Left kidney (tissue), 8 donors: Measurements from ENCODE around the gene CHM. TPM values are rescaled to one million over a fixed set of nuclear protein-coding genes. Genes with fewer than 3 reads are reported as not detected.
"Not testable (repeated sequence)": the region's sequence is repeated elsewhere in the genome, so short reads cannot be mapped to it uniquely, and the experiment has no call there.

Experiments
- DNase-seq: peaks from one replicate; pipeline ENCODE4 v3.0.0-alpha.2; 2013
- long read RNA-seq, 8 donors: transcript quantifications; one replicate each; lab custom pipeline, GENCODE V29; 2026
- polyA plus RNA-seq: library from polyadenylated mRNA; unstranded; fragments of 120-200 nt; gene quantifications from one replicate; pipeline ENCODE4 v1.2.1, GENCODE V29; 2013; ENCODE audit not compliant: insufficient read length

CHM gene, protein sequence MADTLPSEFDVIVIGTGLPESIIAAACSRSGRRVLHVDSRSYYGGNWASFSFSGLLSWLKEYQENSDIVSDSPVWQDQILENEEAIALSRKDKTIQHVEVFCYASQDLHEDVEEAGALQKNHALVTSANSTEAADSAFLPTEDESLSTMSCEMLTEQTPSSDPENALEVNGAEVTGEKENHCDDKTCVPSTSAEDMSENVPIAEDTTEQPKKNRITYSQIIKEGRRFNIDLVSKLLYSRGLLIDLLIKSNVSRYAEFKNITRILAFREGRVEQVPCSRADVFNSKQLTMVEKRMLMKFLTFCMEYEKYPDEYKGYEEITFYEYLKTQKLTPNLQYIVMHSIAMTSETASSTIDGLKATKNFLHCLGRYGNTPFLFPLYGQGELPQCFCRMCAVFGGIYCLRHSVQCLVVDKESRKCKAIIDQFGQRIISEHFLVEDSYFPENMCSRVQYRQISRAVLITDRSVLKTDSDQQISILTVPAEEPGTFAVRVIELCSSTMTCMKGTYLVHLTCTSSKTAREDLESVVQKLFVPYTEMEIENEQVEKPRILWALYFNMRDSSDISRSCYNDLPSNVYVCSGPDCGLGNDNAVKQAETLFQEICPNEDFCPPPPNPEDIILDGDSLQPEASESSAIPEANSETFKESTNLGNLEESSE
- polyA plus RNA-seq, result 34.7 TPM
- long read RNA-seq, donor 1, full-length matches to known transcripts, result 2 of 2 reads
- long read RNA-seq, donor 1, partial matches to known transcripts, result 0 of 2 reads
- long read RNA-seq, donor 1, other reads (novel, unspliced or antisense), result 0 of 2 reads
- long read RNA-seq, donor 2, full-length matches to known transcripts, result 2 of 2 reads
- long read RNA-seq, donor 2, partial matches to known transcripts, result 0 of 2 reads
- long read RNA-seq, donor 2, other reads (novel, unspliced or antisense), result 0 of 2 reads
- long read RNA-seq, donor 3, partial matches to known transcripts, result 11 of 11 reads
- long read RNA-seq, donor 3, other reads (novel, unspliced or antisense), result 0 of 11 reads
- long read RNA-seq, donor 4, result 0 reads
- long read RNA-seq, donor 5, full-length matches to known transcripts, result 3 of 3 reads
- long read RNA-seq, donor 5, partial matches to known transcripts, result 0 of 3 reads
- long read RNA-seq, donor 5, other reads (novel, unspliced or antisense), result 0 of 3 reads
- long read RNA-seq, donor 6, full-length matches to known transcripts, result 1 of 1 reads
- long read RNA-seq, donor 6, partial matches to known transcripts, result 0 of 1 reads
- long read RNA-seq, donor 6, other reads (novel, unspliced or antisense), result 0 of 1 reads
- long read RNA-seq, donor 7, full-length matches to known transcripts, result 3 of 3 reads
- long read RNA-seq, donor 7, partial matches to known transcripts, result 0 of 3 reads
- long read RNA-seq, donor 7, other reads (novel, unspliced or antisense), result 0 of 3 reads
- long read RNA-seq, donor 8, full-length matches to known transcripts, result 3 of 3 reads
- long read RNA-seq, donor 8, partial matches to known transcripts, result 0 of 3 reads
- long read RNA-seq, donor 8, other reads (novel, unspliced or antisense), result 0 of 3 reads

DNA sequence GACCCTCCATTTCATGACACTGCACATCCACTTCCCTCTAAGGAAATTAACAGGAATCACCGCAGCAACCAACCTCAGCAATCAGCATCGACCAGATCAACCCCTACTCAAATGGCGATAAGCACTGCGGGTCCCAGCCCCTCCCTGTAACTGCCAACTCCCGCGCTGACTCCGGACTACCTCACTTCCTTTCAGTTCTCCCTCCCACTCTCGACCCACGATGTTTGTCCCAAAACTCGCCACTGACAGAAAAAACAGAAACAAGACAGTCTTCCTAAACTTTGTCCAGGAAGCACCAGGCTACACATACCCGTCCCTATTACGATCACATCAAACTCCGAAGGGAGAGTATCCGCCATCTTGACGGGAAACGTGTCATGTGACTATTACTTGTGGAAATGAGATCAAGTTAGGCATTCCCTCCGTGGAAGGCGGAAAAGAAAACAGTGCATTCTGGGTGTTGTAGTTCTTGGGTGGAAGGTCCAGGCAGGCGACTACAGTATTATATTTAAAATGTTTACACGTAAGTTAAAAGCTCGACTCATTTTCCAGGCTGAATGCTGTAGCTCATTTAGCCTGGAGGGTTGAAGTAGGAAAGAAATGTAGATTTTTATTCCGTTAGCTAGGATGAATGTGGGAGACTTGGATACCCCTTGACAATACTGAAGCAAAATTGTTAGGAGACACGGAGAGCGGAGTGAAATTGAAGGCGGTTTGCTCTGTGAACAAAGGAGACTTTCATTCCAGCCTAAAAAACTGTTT is at the start of gene CHM:
CHM (minus strand) TSS at position 385 of the 762 bp plus-strand sequence; CDS start at position 359, 26 bp downstream.
- DNase-seq, result peak; percentile 83

DNA sequence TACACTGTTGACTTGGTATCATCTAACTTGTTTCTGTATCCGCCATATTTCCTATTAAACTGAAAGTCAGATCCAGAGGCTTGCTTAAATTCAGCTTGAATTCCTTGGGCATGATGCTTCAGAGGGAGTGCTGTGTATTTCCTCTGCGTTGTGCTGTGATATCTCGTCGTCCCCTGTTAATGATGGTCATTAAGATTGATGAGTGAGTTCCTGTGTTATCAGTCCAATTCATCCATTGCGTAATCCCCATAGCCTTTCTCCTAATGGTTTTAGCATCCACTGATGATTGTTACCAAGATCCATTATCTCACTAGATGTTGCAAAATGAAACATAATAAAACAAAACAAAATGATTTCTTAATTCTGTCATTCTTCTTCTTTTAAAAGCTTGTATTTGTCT is 31.3 kb upstream of the CHM start:
- no peak for DNase-seq

DNA sequence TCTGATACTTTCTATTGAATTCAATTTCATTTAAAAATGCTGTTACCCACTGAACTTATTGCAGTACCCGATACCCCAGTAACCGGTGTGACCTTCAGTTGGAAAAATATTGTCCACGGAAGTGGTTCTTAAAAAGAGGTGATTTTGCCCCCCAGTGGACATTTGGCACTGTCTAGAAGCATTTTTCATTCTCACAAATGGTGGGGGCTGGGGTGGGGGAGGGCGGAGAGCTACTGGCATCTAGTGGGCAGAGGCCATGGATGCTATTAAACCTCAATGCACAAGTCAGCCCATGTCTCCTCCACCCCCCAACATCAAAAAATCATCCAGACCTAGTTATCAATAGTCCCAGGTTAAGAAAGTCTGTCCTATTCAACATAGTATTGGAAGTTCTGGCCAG is 19.6 kb upstream of the CHM start:
- no peak for DNase-seq

DNA sequence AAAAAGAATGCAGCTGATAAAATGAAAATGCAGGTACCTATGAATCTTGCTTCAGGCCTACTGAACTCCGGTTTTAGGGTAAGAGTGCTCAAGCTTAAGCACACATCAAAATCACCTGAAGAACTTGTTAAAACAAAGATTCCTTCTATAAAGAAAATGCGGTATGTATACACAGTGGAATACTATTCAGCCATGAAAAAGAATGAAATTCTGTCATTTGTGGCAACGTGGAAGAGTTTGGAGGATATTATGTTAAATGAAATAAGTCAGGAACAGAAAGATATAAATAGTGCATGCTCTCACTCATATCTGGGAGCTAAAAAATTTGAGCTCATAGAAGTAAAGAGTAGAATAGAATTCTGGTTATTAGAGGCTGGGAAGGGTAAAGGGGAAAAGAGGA is 14.0 kb upstream of the CHM start:
- no peak for DNase-seq

DNA sequence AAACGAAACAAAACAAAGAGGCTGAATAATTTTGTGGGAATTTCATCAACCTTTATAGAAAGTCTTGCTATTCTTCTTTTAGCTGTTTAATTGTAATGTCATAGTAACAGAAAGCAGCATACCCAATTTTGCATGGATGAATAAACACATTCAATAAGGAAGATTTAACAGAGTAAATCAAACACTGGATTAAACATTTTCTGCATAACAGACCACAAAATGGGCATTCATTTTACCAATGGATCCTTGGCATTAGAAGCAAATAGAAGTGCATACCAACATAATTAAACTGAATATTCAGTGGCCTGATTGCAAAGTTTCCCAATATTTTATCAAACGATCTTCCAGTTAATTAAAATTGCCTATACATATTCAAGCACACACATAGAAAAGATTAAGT is 4.4 kb upstream of the CHM start:
- DNase-seq, result no peak

DNA sequence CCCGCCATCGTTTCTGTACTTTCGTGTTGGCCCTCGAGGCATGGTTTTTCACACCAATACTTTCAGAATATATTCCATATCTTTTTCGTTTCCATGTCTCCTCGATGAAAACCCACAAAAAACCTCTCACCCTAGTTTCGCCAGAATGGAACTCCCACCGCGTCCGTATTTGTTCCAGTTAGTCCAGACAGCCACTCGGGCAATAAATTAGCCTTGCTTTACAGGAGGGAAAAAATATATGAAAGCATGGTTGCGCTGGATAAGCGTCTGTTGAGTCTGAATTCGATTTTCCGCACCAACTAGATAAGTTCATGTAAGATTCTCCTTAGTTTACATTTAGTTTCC is 550 bp upstream of the CHM start:
- peak; percentile 27 for DNase-seq

DNA sequence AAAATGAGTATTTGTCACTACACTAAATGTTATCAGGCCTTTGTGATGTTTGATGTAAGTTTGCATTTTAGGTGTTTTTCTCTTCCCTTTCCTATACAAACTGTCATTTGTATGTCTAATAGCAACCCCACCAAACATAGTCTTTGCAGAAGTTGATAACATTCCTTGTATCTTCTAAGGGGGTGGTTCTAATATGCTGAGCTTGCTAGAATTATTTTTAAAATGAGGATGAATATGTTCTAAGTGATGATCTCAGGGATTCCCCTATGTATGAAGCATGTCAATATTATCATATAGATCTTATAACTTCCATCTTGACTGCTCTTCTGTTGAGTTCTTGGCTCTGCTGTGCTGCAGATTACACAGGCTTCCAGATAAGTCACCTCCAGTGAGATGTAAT is 3.1 kb downstream of the CHM start:
- DNase-seq, result no peak

DNA sequence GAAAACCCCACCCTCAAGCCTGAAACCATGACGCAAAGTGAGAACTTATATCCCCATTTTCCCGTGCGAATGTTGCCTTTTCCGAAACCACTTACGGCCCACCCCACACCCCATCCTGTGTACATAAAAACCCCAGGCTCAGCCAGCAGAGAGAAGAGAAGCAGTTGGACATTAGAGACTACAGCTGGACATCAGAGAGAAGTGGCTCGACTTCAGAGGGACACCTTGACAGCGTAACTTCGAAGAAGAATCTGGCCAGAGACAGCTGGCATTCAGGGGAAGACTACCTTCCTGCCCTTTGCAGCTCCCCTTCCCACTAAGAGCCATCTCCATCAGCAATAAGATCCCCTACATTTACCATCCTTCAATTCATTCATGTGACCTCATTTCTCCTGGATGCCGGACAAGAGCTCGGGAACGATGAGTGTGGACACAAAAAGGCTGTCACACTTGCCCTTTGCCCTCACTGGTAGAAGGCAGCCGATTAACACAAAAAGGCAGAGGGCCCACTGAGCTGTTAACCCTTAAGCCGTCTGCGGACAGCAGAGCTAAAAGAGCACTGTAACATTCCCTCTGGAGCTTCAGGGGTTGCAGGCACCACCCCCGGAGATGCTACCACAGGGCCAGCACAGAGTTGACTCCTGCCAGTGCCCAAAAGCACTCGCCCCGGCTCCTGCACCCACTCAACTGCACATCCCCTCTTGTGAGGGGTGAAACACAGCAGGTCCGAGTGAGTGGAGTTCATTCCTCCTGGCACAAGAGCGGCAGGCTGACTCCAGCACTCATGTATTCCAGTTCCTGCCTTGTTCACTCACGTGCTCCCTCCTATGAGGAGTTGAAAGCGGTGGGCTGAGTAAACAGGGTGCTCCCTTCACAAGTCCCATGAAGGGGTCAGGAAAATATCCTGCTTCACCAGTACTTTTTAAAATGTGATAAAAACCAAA is 7.5 kb downstream of the CHM start:
- DNase-seq, result no peak

DNA sequence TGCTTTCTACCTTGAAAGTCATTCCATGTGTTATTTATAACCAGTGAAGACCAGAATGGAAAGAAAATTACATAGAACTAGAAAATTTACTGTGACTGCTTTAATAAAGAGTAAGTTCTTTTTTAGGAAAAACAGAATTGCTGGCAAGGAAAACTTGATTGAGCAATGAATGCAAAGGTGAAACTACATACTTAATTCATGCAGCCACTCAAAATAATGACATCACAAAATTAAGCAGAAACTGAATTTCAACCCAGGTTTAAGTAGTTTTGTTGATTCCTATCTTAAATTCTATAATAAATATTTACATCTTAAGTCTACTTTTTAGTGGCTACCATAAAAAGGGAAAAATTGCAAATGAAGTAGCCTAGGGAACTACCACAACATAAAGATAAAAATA is 14.0 kb downstream of the CHM start:
- no peak for DNase-seq

DNA sequence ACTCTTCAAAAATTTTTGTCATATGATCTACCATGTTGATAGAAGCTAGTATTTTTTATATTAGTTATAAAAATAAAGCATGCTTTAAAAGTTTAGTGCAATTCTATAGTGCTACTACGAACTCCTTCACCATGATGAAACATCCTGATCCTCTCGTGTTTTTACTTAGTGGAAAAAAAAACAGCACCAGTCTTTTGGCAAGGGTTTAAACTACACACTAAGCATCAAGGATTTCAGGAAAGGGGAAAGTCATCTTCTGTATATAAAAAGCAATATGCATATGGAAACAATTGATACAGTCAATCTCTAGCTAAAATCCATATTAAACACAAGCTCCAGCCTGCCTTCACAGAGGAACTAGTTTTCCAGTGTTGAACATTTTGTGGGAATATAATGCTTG is 18.7 kb downstream of the CHM start:
- DNase-seq, result no peak

DNA sequence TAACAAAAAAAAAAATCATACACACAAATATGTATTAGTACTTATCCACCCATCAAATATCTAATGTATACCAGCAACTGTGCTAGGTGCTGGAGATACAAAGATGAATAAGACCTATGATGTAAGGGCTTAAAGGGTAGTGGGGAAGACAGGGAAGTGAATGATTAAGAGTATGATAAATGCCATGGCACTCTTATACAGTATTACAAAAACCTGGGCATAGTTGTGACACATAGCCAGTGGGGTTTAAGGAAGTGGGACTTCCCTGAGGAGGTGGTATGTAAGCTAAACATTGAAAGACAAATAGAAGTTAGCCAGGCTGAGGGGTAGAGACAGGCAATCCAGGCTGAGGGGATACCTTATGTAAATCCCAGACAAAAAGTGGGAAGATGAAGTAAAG is 23.5 kb downstream of the CHM start:
- no peak for DNase-seq

DNA sequence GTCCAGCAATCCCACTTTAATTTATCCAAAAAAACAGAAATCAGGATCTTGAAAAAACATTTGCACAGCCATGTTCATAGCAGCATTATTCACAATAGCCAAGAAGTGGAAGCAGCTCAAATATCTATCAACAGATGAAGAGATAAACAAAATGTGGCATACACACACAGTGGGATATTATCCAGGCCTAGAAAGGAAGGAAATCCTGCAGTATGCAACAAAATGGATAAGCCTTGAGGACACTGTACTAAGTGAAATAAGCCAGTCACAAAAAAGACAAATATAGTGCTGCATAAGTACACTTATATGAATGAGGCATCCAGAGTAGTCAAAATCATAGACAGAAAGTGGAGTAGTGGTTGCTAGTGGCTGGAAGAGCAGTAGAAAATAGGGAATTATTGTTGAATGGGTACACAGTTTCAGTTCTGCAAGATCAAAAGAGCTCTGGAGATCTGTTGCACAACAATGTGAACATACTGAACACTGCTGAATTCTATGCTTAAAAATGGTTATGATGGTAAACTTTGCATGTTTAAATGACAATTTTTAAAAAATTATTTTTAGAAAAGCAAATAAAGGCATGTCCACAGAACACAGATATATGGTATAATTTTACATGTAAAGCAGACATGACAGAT is 25.6 kb downstream of the CHM start:
- DNase-seq, result no peak

DNA sequence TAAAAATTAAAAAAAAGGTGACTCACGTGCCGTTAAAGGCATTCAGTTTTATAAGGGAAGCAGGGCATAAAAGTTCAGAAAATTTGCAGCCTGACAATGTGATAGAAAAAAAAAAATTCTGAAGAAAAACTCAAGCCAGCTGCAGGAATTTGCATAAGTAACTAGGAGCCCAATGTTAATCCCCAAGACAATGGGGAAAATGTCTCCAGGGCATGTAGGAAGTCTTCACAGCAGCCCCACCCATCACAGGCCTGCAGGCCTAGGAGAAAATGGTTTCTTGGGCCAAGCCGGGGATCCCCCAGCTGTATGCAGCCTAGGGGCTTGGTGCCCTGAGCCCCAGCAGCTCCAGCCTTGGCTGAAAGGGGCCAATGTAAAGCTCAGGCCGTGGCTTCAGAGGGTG is 31.2 kb downstream of the CHM start:
- DNase-seq, result no peak

DNA sequence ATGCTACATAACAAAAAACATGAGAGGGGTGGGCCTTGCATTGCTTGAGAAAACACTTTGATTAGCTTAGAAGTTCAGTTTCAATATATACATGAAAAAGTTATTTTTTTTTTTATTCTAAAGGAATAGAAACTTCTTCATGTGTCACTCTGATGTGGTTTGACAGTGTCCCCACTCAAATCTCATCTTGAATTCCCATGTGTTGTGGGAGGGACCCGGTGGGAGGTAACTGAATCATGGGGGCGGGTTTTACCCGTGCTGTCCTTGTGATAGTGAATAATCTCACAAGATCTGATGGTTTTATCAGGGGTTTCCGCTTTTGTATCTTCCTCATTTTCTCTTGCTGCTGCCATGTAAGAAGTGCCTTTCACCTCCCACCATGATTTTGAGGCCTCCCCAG is 32.4 kb downstream of the CHM start:
- not testable (repeated sequence) for DNase-seq

DNA sequence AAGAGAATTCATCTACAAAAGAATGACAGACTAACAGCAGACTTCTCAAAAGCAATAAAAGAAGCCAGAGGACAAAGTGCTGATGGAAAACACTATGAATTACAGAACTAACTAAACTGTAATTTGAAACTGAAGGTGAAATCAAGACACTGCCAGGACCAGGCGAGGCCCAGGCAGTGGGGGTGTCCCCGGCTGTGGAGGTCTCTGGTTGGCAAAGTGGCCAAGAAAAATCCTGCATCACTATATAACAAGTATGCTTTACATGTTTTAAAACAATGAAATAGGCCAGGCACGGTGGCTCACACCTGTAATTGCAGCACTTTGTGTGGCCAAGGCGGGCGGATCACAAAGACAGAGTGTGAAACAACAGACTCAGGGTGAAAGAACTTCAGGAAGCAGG is 32.9 kb downstream of the CHM start:
- no peak for DNase-seq

DNA sequence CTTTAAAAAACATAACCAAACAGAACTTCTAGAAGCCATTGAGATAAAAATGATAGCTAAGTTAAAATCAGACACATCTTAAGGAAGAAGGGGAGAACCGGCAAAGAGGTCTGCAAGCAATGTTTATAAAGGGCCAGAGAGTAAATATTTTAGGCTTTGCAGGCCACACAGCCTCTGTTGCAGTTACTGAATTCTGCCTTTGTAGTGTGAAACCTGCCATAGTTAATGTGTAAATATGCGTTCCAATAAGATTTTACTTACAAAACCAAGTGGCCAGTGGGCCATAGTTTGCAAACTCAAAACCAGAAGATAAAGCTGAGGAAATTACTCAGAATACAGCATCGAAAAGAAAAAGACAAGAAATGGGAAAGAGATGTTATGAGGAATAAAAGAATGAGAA is 33.6 kb downstream of the CHM start:
- no peak for DNase-seq

DNA sequence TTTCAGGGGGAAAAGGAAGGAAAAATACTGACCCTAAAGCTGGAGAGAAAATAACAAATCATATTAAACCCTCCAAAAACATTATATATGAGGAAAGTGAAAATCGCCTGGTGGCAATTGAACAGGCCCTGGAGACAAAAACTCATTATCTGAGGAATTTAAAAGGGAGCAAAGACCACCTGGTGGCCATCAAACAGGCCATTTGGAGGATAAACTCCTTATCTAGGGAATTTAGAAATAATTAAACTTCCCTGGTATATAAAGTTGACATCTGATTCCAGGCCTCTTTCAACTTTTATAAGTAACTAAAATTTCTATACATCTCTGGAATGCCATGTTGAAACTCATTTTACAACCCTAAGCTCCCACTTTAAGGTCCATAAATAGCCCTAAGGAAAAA is 35.2 kb downstream of the CHM start:
- DNase-seq, result no peak

DNA sequence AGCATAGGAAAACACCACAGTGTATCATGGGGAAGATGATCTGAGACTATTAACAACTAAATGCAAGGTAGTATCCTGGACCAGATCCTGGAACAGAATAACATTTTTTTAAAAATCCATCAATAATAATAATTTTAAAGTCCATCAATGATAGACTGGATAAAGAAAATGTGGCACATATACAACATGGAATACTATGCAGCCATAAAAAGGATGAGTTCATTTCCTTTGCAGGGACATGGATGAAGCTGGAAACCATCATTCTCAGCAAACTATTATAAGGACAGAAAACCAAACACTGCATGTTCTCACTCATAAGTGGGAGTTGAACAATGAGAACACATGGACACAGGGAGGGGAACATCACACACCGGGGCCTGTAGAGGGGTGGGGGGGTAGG is 37.6 kb downstream of the CHM start:
- DNase-seq, result not testable (repeated sequence)

DNA sequence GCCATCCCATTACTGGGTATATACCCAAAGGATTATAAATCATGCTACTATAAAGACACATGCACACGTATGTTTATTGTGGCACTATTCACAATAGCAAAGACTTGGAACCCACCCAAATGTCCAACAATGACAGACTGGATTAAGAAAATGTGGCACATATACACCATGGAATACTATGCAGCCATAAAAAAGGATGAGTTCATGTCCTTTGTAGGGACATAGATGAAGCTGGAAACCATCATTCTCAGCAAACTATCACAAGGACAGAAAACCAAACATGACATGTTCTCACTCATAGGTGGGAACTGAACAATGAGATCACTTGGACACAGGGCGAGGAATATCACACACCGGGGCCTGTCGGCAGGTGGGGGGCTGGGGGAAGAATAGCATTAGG is 39.5 kb downstream of the CHM start:
- not testable (repeated sequence) for DNase-seq
